GM19043 (cell line): Measurements from ENCODE around the gene MYO16.
"Not testable (repeated sequence)": the region's sequence is repeated elsewhere in the genome, so short reads cannot be mapped to it uniquely, and the experiment has no call there.

Experiments used
- ATAC-seq: cut with Tn5 transposase; IDR thresholded peaks from one replicate; pipeline ENCODE4 v1.9.1; 2021; ENCODE audit warnings: low read depth; ENCODE audit not compliant: unreplicated experiment

Gene MYO16

GRCh38 chr13:108962654-108963053 is 333.2 kb downstream of the MYO16 start:
- ATAC-seq: no peak

- no peak for ATAC-seq
Measured at GRCh38 chr13:108963276-108963810, 333.9 kb downstream of the MYO16 start.

GRCh38 chr13:108963846-108964600 is 334.6 kb downstream of the MYO16 start:
- no peak for ATAC-seq

- no peak for ATAC-seq
Measured at GRCh38 chr13:108964606-108965005, 335.2 kb downstream of the MYO16 start.

GRCh38 chr13:108967371-108967770 is 338.0 kb downstream of the MYO16 start:
- no peak for ATAC-seq

- no peak for ATAC-seq
Measured at GRCh38 chr13:108968566-108968965, 339.2 kb downstream of the MYO16 start.

GRCh38 chr13:108974686-108975085 is 345.3 kb downstream of the MYO16 start:
- ATAC-seq: no peak

GRCh38 chr13:108980237-108980636 is 350.8 kb downstream of the MYO16 start:
- ATAC-seq: no peak

GRCh38 chr13:108981407-108981806 is 352.0 kb downstream of the MYO16 start:
- ATAC-seq: no peak

- no peak for ATAC-seq
Measured at GRCh38 chr13:108983273-108983672, 353.9 kb downstream of the MYO16 start.

GRCh38 chr13:108984251-108984920 is 355.0 kb downstream of the MYO16 start:
- no peak for ATAC-seq

- ATAC-seq: no peak
Measured at GRCh38 chr13:108985166-108985565, 355.8 kb downstream of the MYO16 start.

- no peak for ATAC-seq
Measured at GRCh38 chr13:108987517-108987916, 358.1 kb downstream of the MYO16 start.

- ATAC-seq: no peak
Measured at GRCh38 chr13:108987944-108988343, 358.5 kb downstream of the MYO16 start.

- not testable (repeated sequence) for ATAC-seq
Measured at GRCh38 chr13:108991416-108991815, 362.0 kb downstream of the MYO16 start.

- no peak for ATAC-seq
Measured at GRCh38 chr13:108993346-108993745, 363.9 kb downstream of the MYO16 start.

GRCh38 chr13:108996430-108996829 is 367.0 kb downstream of the MYO16 start:
- no peak for ATAC-seq

- no peak for ATAC-seq
Measured at GRCh38 chr13:109000207-109000606, 370.8 kb downstream of the MYO16 start.

GRCh38 chr13:109002934-109003333 is 373.5 kb downstream of the MYO16 start:
- no peak for ATAC-seq

GRCh38 chr13:109007946-109008345 is 378.5 kb downstream of the MYO16 start:
- ATAC-seq: no peak

- ATAC-seq: no peak
Measured at GRCh38 chr13:109009756-109010155, 380.3 kb downstream of the MYO16 start.

- no peak for ATAC-seq
Measured at GRCh38 chr13:109010912-109011311, 381.5 kb downstream of the MYO16 start.
